H1 (cell line): ENCODE measurements around the gene KRTDAP. TPM values are rescaled to one million over a fixed set of nuclear protein-coding genes. Genes with fewer than 3 reads are reported as not detected.

ENCODE experiments used
- CTCF ChIA-PET: fragments of 300-600 bp; sonication (Branson Sonifier 250); formaldehyde crosslinking; loops from one replicate; lab custom pipeline; 2021; ENCODE audit not compliant: partially characterized antibody; lab: Charles Lee
- POLR2A ChIA-PET: fragments of 300-600 bp; sonication (Branson Sonifier 250); formaldehyde crosslinking; loops from one replicate; lab custom pipeline; 2021; ENCODE audit warnings: inconsistent platforms; ENCODE audit not compliant: partially characterized antibody; lab: Charles Lee
- DNase-seq, 2 experiments: peaks; one replicate each; pipeline versions ENCODE4 v3.0.0 to v3.0.0-alpha.2; 2010 to 2022; ENCODE audit warnings: low spot score in 2 of 2, low read depth in 1 of 2, mixed read lengths in 1 of 2
- FAIRE-seq: peaks from 2 replicates; lab custom pipeline; 2011; peaks lifted over from hg19 to GRCh38; lab: Jason Lieb, UNC
- H2AFZ ChIP-seq: 2 replicates; pipeline ENCODE4 v1.8.1; 2012; ENCODE audit warnings: low read length, inconsistent platforms
- H2AK5ac ChIP-seq: 2 replicates; pipeline ENCODE4 v1.6.1; 2013; ENCODE audit warnings: low read depth, low read length
- H2BK120ac ChIP-seq: replicated peaks from 2 replicates; pipeline ENCODE3; 2013; ENCODE audit warnings: low read depth, low read length, inconsistent platforms
- H2BK12ac ChIP-seq: 2 replicates; pipeline ENCODE4 v1.6.1; 2013; ENCODE audit warnings: low read depth, low read length
- H2BK15ac ChIP-seq: 2 replicates; pipeline ENCODE4 v1.6.1; 2013; ENCODE audit warnings: low read length
- H2BK20ac ChIP-seq: 2 replicates; pipeline ENCODE4 v1.6.1; 2013; ENCODE audit warnings: low read length
- H2BK5ac ChIP-seq: 2 replicates; pipeline ENCODE4 v1.6.1; 2013; ENCODE audit warnings: low read depth, low read length
- H3K14ac ChIP-seq: 2 replicates; pipeline ENCODE4 v1.6.1; 2013; ENCODE audit warnings: inconsistent platforms; ENCODE audit not compliant: insufficient read length
- H3K18ac ChIP-seq: 2 replicates; pipeline ENCODE4 v1.6.1; 2013; ENCODE audit warnings: low read length; ENCODE audit errors: extremely low read depth
- H3K23ac ChIP-seq: 2 replicates; pipeline ENCODE4 v1.6.1; 2013; ENCODE audit warnings: inconsistent platforms; ENCODE audit not compliant: insufficient read length
- H3K23me2 ChIP-seq: 2 replicates; pipeline ENCODE4 v1.6.1; 2013; ENCODE audit warnings: low read depth, low read length
- H3K27ac ChIP-seq: 2 replicates; pipeline ENCODE4 v1.6.1; 2011; ENCODE audit warnings: low read depth, low read length, inconsistent platforms
- H3K27me3 ChIP-seq, 4 experiments: replicated peaks in 1 of 4; 1 replicate in 1 of 4; 2 replicates in 3 of 4; pipeline versions ENCODE4 v1.6.1 to v1.8.1; 2011 to 2013; ENCODE audit warnings: low read length in 3 of 4, mild to moderate bottlenecking in 3 of 4, inconsistent platforms in 2 of 4, mixed read lengths in 2 of 4, moderate library complexity in 1 of 4; ENCODE audit not compliant: control insufficient read depth in 3 of 4, insufficient read depth in 3 of 4; ENCODE audit errors: extremely low read depth in 1 of 4
- H3K36me3 ChIP-seq, 4 experiments: 2 replicates each; pipeline versions ENCODE4 v1.6.1 to v1.8.1; 2011 to 2013; ENCODE audit warnings: mild to moderate bottlenecking in 4 of 4, low read length in 3 of 4, moderate library complexity in 2 of 4, control low read depth in 1 of 4, inconsistent platforms in 1 of 4; ENCODE audit not compliant: insufficient read depth in 4 of 4, control insufficient read depth in 2 of 4
- H3K4ac ChIP-seq: replicated peaks from 2 replicates; pipeline ENCODE3; 2013; ENCODE audit warnings: low read length, low read depth, mixed read lengths, inconsistent platforms; ENCODE audit not compliant: insufficient read length
- H3K4me1 ChIP-seq, 4 experiments: replicated peaks in 1 of 4; 1 replicate in 1 of 4; 2 replicates in 3 of 4; pipeline versions ENCODE4 v1.6.1 to v1.8.1; 2011 to 2013; ENCODE audit warnings: low read length in 3 of 4, inconsistent platforms in 2 of 4, mixed read lengths in 1 of 4; ENCODE audit not compliant: insufficient read depth in 4 of 4, control insufficient read depth in 3 of 4
- H3K4me2 ChIP-seq, 2 experiments: 2 replicates each; pipeline versions ENCODE4 v1.6.1 to v1.8.1; 2011 to 2013; ENCODE audit warnings: low read depth in 2 of 2, low read length in 2 of 2, control low read depth in 1 of 2, inconsistent platforms in 1 of 2, mild to moderate bottlenecking in 1 of 2; ENCODE audit not compliant: insufficient read depth in 1 of 2
- H3K4me3 ChIP-seq, 4 experiments: fragments of 200-600, 300-600 bp in 1 of 4; sonication (generic), shearing (Covaris generic), sonication (Bioruptor Twin) in 1 of 4; 2 replicates each; pipeline versions ENCODE4 v1.5.1 to v1.8.1; 2011 to 2016; ENCODE audit warnings: low read length in 4 of 4, low read depth in 3 of 4, control low read depth in 2 of 4, inconsistent platforms in 2 of 4, mild to moderate bottlenecking in 2 of 4, mixed read lengths in 1 of 4, moderate library complexity in 1 of 4; ENCODE audit not compliant: insufficient read depth in 2 of 4; ENCODE audit errors: extremely low read depth in 1 of 4
- H3K56ac ChIP-seq: replicated peaks from 2 replicates; pipeline ENCODE3; 2013; ENCODE audit warnings: low read depth, mild to moderate bottlenecking, mixed read lengths, low read length, inconsistent platforms; ENCODE audit not compliant: insufficient read length
- H3K79me1 ChIP-seq: 2 replicates; pipeline ENCODE4 v1.6.1; 2013; ENCODE audit warnings: low read depth, low read length, control low read depth
- H3K79me2 ChIP-seq, 2 experiments: 2 replicates each; pipeline versions ENCODE4 v1.6.1 to v1.8.1; 2012 to 2013; ENCODE audit warnings: low read length in 2 of 2, mild to moderate bottlenecking in 2 of 2, inconsistent platforms in 1 of 2; ENCODE audit not compliant: insufficient read depth in 2 of 2, control insufficient read depth in 1 of 2
- H3K9ac ChIP-seq, 4 experiments: replicated peaks in 1 of 4; 1 replicate in 1 of 4; 2 replicates in 3 of 4; pipeline versions ENCODE4 v1.6.1 to v1.8.1; 2011 to 2013; ENCODE audit warnings: low read depth in 3 of 4, low read length in 3 of 4, control low read depth in 2 of 4, mild to moderate bottlenecking in 2 of 4, moderate library complexity in 2 of 4, inconsistent platforms in 1 of 4; ENCODE audit errors: extremely low read depth in 1 of 4
- H3K9me3 ChIP-seq, 2 experiments: 2 replicates each; pipeline versions ENCODE4 v1.6.1 to v1.8.1; 2012 to 2013; ENCODE audit warnings: mild to moderate bottlenecking in 2 of 2, moderate library complexity in 2 of 2, control low read depth in 1 of 2, inconsistent platforms in 1 of 2, low read depth in 1 of 2, low read length in 1 of 2, mixed read lengths in 1 of 2; ENCODE audit not compliant: insufficient read depth in 2 of 2
- H4K20me1 ChIP-seq, 2 experiments: replicated peaks in 1 of 2; 2 replicates each; pipeline versions ENCODE3 to v1.8.1; 2011 to 2013; ENCODE audit warnings: inconsistent platforms in 2 of 2, low read length in 2 of 2, mild to moderate bottlenecking in 1 of 2; ENCODE audit not compliant: insufficient read depth in 2 of 2, control insufficient read depth in 1 of 2
- H4K5ac ChIP-seq: 2 replicates; pipeline ENCODE4 v1.6.1; 2013; ENCODE audit warnings: low read length, low read depth, mixed read lengths, inconsistent platforms; ENCODE audit not compliant: insufficient read length
- H4K8ac ChIP-seq: 2 replicates; pipeline ENCODE4 v1.8.0; 2013; ENCODE audit warnings: mild to moderate bottlenecking, moderate library complexity, low read length, inconsistent platforms; ENCODE audit not compliant: insufficient read depth; ENCODE audit errors: extremely low read depth
- H4K91ac ChIP-seq: replicated peaks from 2 replicates; pipeline ENCODE3; 2013; ENCODE audit warnings: low read length, mixed read lengths, inconsistent platforms; ENCODE audit not compliant: insufficient read length
- EZH2 ChIP-seq: fragments of 200-600 bp; sonication (generic); IDR thresholded peaks from 2 replicates; pipeline ENCODE4 v1.7.1; 2012; ENCODE audit warnings: low read depth, mild to moderate bottlenecking, moderate library complexity, low read length, inconsistent platforms; ENCODE audit not compliant: severe bottlenecking
- HDAC2 ChIP-seq, 2 experiments: fragments of 300-600 bp in 1 of 2; sonication (generic) in 1 of 2; IDR thresholded peaks; 2 replicates each; pipeline ENCODE4 v1.6.1; 2011 to 2012; ENCODE audit warnings: low read depth in 2 of 2, low read length in 2 of 2, mild to moderate bottlenecking in 2 of 2, moderate library complexity in 2 of 2, borderline replicate concordance in 1 of 2, inconsistent platforms in 1 of 2
- KDM5A ChIP-seq: fragments of 200-600 bp; IDR thresholded peaks from 2 replicates; pipeline ENCODE4 v1.7.1; 2012; ENCODE audit warnings: mild to moderate bottlenecking, low read length, inconsistent platforms, mixed read lengths
- POLR2AphosphoS5 ChIP-seq: IDR thresholded peaks from 2 replicates; pipeline ENCODE4 v1.6.1; 2011; ENCODE audit warnings: low read depth, low read length
- SIN3A ChIP-seq, 2 experiments: IDR thresholded peaks in 1 of 2; conservative IDR thresholded peaks in 1 of 2; 2 replicates each; pipeline ENCODE4 v1.6.1; 2011 to 2012; ENCODE audit warnings: low read length in 2 of 2, improper control_type of control experiment in 1 of 2, low read depth in 1 of 2, mild to moderate bottlenecking in 1 of 2
- SIRT6 ChIP-seq: IDR thresholded peaks from one replicate; pipeline ENCODE4 v1.7.1; 2012; ENCODE audit warnings: low read length, inconsistent platforms
- TCF12 ChIP-seq: IDR thresholded peaks from 2 replicates; pipeline ENCODE4 v1.6.1; 2011; ENCODE audit warnings: low read depth, mild to moderate bottlenecking, low read length
- WGBS, 2 experiments: shearing (Covaris generic) in 1 of 2; methylation state at CpG; one replicate each; pipeline versions ENCODE4 v1.1.6 to v1.1.7; 2013 to 2015; ENCODE audit warnings: low lambda C conversion rate in 2 of 2, mixed read lengths in 2 of 2, inconsistent platforms in 1 of 2, low coverage in 1 of 2, missing lambda C conversion rate in 1 of 2; ENCODE audit not compliant: insufficient replicate concordance in 2 of 2, insufficient coverage in 1 of 2, insufficient read length in 1 of 2; ENCODE audit errors: extremely low coverage in 1 of 2, missing lambda C conversion rate in 1 of 2; 5-methylcytosine and 5-hydroxymethylcytosine counted together
- polyA plus RNA-seq, 7 experiments: library from polyadenylated mRNA; depleted of rRNA in 3 of 7; stranded (reverse) in 5 of 7; unstranded in 2 of 7; fragments of >200 nt in 5 of 7; fragments of 200-250 nt in 2 of 7; gene quantifications; 1 replicate in 5 of 7; 2 replicates in 1 of 7; 4 replicates in 1 of 7; pipeline versions ENCODE4 v1.2.1 to v1.2.3, GENCODE V29; 2011 to 2013; ENCODE audit warnings: missing spikeins in 2 of 7, mixed read lengths in 2 of 7
- total RNA-seq: library from RNA; stranded (reverse); fragmentation: NEBNext Ultra II Directional; extraction: Animal tissue kit (Norgen Biotek cat#: 25700); gene quantifications from 2 replicates; pipeline ENCODE4 v1.2.1, GENCODE V29; 2021
- TF ChIP-seq, protein P1 (sequence below): IDR thresholded peaks from 2 replicates; pipeline ENCODE4 v1.6.1; 2011; ENCODE audit warnings: low read depth, mild to moderate bottlenecking, low read length; ENCODE audit not compliant: insufficient read depth
- TF ChIP-seq, protein P2 (sequence below): IDR thresholded peaks from 2 replicates; pipeline ENCODE4 v1.6.1; 2012; ENCODE audit warnings: low read length, inconsistent platforms
- TF ChIP-seq, protein P3 (sequence below): IDR thresholded peaks from 2 replicates; pipeline ENCODE4 v1.6.1; 2011; ENCODE audit warnings: low read length, improper control_type of control experiment

Gene KRTDAP
- total and polyA plus RNA-seq, 2 of the 8 experiments (the other 6 are each of a cell fraction or from before 2014, with no cell fraction given) = 0.69 to 0.88 TPM

DNA sequence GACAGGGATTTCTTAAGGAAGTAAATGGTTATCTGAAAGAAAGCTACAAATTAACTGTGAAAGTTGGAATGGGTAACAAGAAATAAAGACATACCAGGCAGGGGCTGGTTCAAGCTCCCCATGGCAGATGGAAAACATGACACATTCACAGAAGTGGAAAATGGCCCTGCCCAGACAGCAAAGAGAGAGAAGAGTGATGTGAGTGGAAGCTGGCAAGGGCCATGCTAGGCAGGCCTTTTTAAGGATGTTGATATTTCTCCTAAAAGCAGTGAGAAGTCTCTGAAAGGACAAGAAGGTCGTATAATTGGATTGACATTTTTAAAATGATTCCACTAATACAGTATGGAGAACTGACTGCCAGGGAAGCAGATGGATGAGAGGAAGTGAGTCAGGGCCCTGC lies 45.5 kb downstream of the KRTDAP start:
- no peak overlapping the region for H3K4ac ChIP-seq
- H4K8ac ChIP-seq = no peak overlapping the region
- peaks cover 0 to 4% (median 0%) of the 10 kb centered on the region in 4 experiments; a peak in 1 of 7 replicates for H3K4me1 ChIP-seq
- peaks cover 0 to 5% (median 0%) of the 10 kb centered on the region in 4 experiments; a peak in 3 of 7 replicates for H3K27me3 ChIP-seq
- no peaks in the 10 kb centered on the region for H3K9me3 ChIP-seq
- H3K79me1 ChIP-seq = no peaks in the 10 kb centered on the region
- no peak overlapping the region for H2BK5ac ChIP-seq
- H3K79me2 ChIP-seq = no peaks in the 10 kb centered on the region
- no peaks in the 10 kb centered on the region for H4K20me1 ChIP-seq
- no peak overlapping the region for H2AK5ac ChIP-seq
- no peak overlapping the region for H3K56ac ChIP-seq
- no peak overlapping the region for H3K27ac ChIP-seq
- H3K4me2 ChIP-seq = no peak overlapping the region
- FAIRE-seq (no peak), DNase-seq (no peak)
- H2BK12ac ChIP-seq = no peak overlapping the region
- ChIA-PET CTCF (interaction anchor here (0.8 to 1.3 kb wide), 2 partner anchors 92 to 138 kb away, joined by 3 to 6 read pairs; no protein-coding TSS in a partner anchor), POLR2A (interaction anchor here (0.9 kb wide), 1 partner anchor 203 kb away, joined by 3 read pairs; the partner anchor contains the start of gene COX6B1)
- no peak overlapping the region for H3K18ac ChIP-seq
- no peak overlapping the region for H4K5ac ChIP-seq
- H3K4me3 ChIP-seq = no peak overlapping the region
- no peak overlapping the region for H2BK15ac ChIP-seq
- WGBS, 2 experiments = 92% methylated on average over 1 of the region's 1 CpG; no CpG with 5 or more reads in 1 of the 2 experiments
- H3K9ac ChIP-seq = no peak overlapping the region
- H4K91ac ChIP-seq = no peak overlapping the region
- H2BK120ac ChIP-seq = no peak overlapping the region
- H3K14ac ChIP-seq = no peak overlapping the region
- no peaks in the 10 kb centered on the region for H3K23me2 ChIP-seq
- no peak overlapping the region for H2AFZ ChIP-seq
- H2BK20ac ChIP-seq = no peak overlapping the region
- H3K23ac ChIP-seq = no peak overlapping the region
- H3K36me3 ChIP-seq = no peaks in the 10 kb centered on the region
- TF ChIP-seq SIRT6 (no peak), HDAC2 (IDR thresholded peaks at IDR 0.05; ENCODE audit: borderline replicate concordance in 1 of 2, low read depth in 2 of 2, low read length in 2 of 2) (no peak), TCF12 (no peak), POLR2AphosphoS5 (no peak), SIN3A (conservative IDR thresholded peaks at IDR 0.05 in 1 of 2, IDR thresholded peaks at IDR 0.05 in 1 of 2; ENCODE audit: low read depth in 1 of 2, low read length in 2 of 2) (no peak), KDM5A (no peak), EZH2 (no peak)
- TF ChIP-seq, protein P1, sequence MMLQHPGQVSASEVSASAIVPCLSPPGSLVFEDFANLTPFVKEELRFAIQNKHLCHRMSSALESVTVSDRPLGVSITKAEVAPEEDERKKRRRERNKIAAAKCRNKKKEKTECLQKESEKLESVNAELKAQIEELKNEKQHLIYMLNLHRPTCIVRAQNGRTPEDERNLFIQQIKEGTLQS = no peak
- TF ChIP-seq, protein P2, sequence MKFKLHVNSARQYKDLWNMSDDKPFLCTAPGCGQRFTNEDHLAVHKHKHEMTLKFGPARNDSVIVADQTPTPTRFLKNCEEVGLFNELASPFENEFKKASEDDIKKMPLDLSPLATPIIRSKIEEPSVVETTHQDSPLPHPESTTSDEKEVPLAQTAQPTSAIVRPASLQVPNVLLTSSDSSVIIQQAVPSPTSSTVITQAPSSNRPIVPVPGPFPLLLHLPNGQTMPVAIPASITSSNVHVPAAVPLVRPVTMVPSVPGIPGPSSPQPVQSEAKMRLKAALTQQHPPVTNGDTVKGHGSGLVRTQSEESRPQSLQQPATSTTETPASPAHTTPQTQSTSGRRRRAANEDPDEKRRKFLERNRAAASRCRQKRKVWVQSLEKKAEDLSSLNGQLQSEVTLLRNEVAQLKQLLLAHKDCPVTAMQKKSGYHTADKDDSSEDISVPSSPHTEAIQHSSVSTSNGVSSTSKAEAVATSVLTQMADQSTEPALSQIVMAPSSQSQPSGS = no peak
- TF ChIP-seq, protein P3, sequence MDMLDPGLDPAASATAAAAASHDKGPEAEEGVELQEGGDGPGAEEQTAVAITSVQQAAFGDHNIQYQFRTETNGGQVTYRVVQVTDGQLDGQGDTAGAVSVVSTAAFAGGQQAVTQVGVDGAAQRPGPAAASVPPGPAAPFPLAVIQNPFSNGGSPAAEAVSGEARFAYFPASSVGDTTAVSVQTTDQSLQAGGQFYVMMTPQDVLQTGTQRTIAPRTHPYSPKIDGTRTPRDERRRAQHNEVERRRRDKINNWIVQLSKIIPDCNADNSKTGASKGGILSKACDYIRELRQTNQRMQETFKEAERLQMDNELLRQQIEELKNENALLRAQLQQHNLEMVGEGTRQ = no peak
